Hepatocyte (in vitro differentiated cells): ENCODE measurements around the gene TGIF1. TPM values are rescaled to one million over a fixed set of nuclear protein-coding genes. Genes with fewer than 3 reads are reported as not detected.

Experiments
- DNase-seq: peaks from one replicate; pipeline ENCODE4 v3.0.0-alpha.2; 2016; ENCODE audit warnings: low spot score
- H2AFZ ChIP-seq: fragments of 200-600 bp; sonication (generic); 2 replicates; pipeline ENCODE4 v1.6.0; 2016; ENCODE audit warnings: antibody characterized with exemption, mild to moderate bottlenecking
- H3K27ac ChIP-seq: fragments of 200-600 bp; sonication (generic); 2 replicates; pipeline ENCODE4 v1.5.1; 2016; ENCODE audit warnings: mild to moderate bottlenecking
- H3K27me3 ChIP-seq: fragments of 200-600 bp; sonication (generic); 2 replicates; pipeline ENCODE4 v1.6.1; 2016
- H3K36me3 ChIP-seq: fragments of 200-600 bp; sonication (generic); replicated peaks from 2 replicates; pipeline ENCODE4 v1.5.1; 2016; ENCODE audit warnings: low read depth; ENCODE audit not compliant: insufficient read depth
- H3K4me1 ChIP-seq: fragments of 200-600 bp; sonication (generic); 2 replicates; pipeline ENCODE4 v1.5.1; 2016; ENCODE audit warnings: mild to moderate bottlenecking, moderate library complexity; ENCODE audit not compliant: insufficient read depth
- H3K4me2 ChIP-seq: fragments of 200-600 bp; sonication (generic); 2 replicates; pipeline ENCODE4 v1.6.0; 2016
- H3K4me3 ChIP-seq: fragments of 200-600 bp; sonication (generic); 2 replicates; pipeline ENCODE4 v1.5.1; 2016; ENCODE audit warnings: mild to moderate bottlenecking
- H3K79me2 ChIP-seq: fragments of 200-600 bp; sonication (generic); 2 replicates; pipeline ENCODE4 v1.6.0; 2017; ENCODE audit warnings: mild to moderate bottlenecking
- H3K9me2 ChIP-seq: fragments of 200-600 bp; sonication (generic); replicated peaks from 2 replicates; pipeline ENCODE4 v1.6.0; 2017; ENCODE audit warnings: mild to moderate bottlenecking; ENCODE audit not compliant: insufficient read depth
- H3K9me3 ChIP-seq: fragments of 200-600 bp; sonication (generic); 2 replicates; pipeline ENCODE4 v1.5.1; 2016; ENCODE audit warnings: low read depth, mild to moderate bottlenecking
- H4K20me1 ChIP-seq: fragments of 200-600 bp; sonication (generic); 2 replicates; pipeline ENCODE4 v1.6.0; 2016; ENCODE audit warnings: mild to moderate bottlenecking; ENCODE audit not compliant: insufficient read depth, poor library complexity, severe bottlenecking
- CTCF ChIP-seq: fragments of 200-600 bp; sonication (generic); IDR thresholded peaks from 2 replicates; pipeline ENCODE4 v1.5.1; 2016; ENCODE audit warnings: antibody characterized with exemption, mild to moderate bottlenecking; ENCODE audit not compliant: poor library complexity
- EZH2 ChIP-seq: fragments of 200-600 bp; sonication (generic); IDR thresholded peaks from 2 replicates; pipeline ENCODE4 v1.6.1; 2016; ENCODE audit warnings: antibody characterized with exemption, mild to moderate bottlenecking, borderline replicate concordance
- EZH2phosphoT487 ChIP-seq: fragments of 200-600 bp; sonication (generic); IDR thresholded peaks from one replicate; pipeline ENCODE4 v1.6.1; 2018; ENCODE audit warnings: antibody characterized with exemption, mild to moderate bottlenecking, low read depth, moderate library complexity; ENCODE audit not compliant: unreplicated experiment, severe bottlenecking
- WGBS: methylation state at CpG from one replicate; pipeline ENCODE4 v1.1.6; 2016; ENCODE audit warnings: low lambda C conversion rate; ENCODE audit errors: missing lambda C conversion rate; 5-methylcytosine and 5-hydroxymethylcytosine counted together
- polyA plus RNA-seq: library from polyadenylated mRNA; unstranded; fragments of >200 nt; fragmentation: Nextera tagmentation; extraction: Ambion mirVana; gene quantifications from 2 replicates; pipeline ENCODE4 v1.2.1, GENCODE V29; 2016
- total RNA-seq: library from RNA; depleted of rRNA; stranded (reverse); fragments of >200 nt; gene quantifications from 2 replicates; pipeline ENCODE4 v1.2.3, GENCODE V29; 2014

Gene TGIF1
- total and polyA plus RNA-seq, 2 experiments from 2014 or later, result 129 to 193 TPM

- Histone ChIP-seq H3K4me2 (no peak overlapping the region), H2AFZ (no peak overlapping the region), H3K9me3 (no peaks in the 10 kb centered on the region), H3K36me3 (no peaks in the 10 kb centered on the region), H3K4me1 (no peaks in the 10 kb centered on the region), H3K27ac (peak overlapping the region; percentile 33), H3K79me2 (no peaks in the 10 kb centered on the region), H3K27me3 (no peaks in the 10 kb centered on the region), H3K4me3 (no peak overlapping the region), H3K9me2 (no peaks in the 10 kb centered on the region), H4K20me1 (no peaks in the 10 kb centered on the region)
- 68% methylated on average over 2 of the region's 3 CpGs for WGBS
- no peak for TF ChIP-seq EZH2phosphoT487
- TF ChIP-seq EZH2, result no peak
- no peak for TF ChIP-seq CTCF
- peak; percentile 30 for DNase-seq
Observed at GRCh38 chr18:3424280-3424890, 25.6 kb upstream of the TGIF1 start.

- Histone ChIP-seq H3K4me3 (no peak overlapping the region), H3K36me3 (no peaks in the 10 kb centered on the region), H3K9me3 (no peaks in the 10 kb centered on the region), H3K9me2 (no peaks in the 10 kb centered on the region), H3K79me2 (no peaks in the 10 kb centered on the region), H3K27me3 (no peaks in the 10 kb centered on the region), H2AFZ (no peak overlapping the region), H3K4me2 (no peak overlapping the region), H3K27ac (no peak overlapping the region), H4K20me1 (no peaks in the 10 kb centered on the region), H3K4me1 (no peaks in the 10 kb centered on the region)
- no peak for TF ChIP-seq EZH2phosphoT487
- no peak for TF ChIP-seq CTCF
- TF ChIP-seq EZH2, result no peak
- no peak for DNase-seq
- 91% methylated on average over 3 of the region's 3 CpGs for WGBS
Observed at GRCh38 chr18:3425030-3425429, 24.9 kb upstream of the TGIF1 start.

- Histone ChIP-seq H3K27ac (no peak overlapping the region), H3K4me2 (no peak overlapping the region), H2AFZ (no peak overlapping the region), H3K27me3 (no peaks in the 10 kb centered on the region), H4K20me1 (no peaks in the 10 kb centered on the region), H3K9me2 (no peaks in the 10 kb centered on the region), H3K4me1 (no peaks in the 10 kb centered on the region), H3K36me3 (no peaks in the 10 kb centered on the region), H3K9me3 (no peaks in the 10 kb centered on the region), H3K79me2 (no peaks in the 10 kb centered on the region), H3K4me3 (no peak overlapping the region)
- WGBS, result 95% methylated on average over 6 of the region's 6 CpGs
- TF ChIP-seq EZH2phosphoT487 (no peak), EZH2 (no peak), CTCF (no peak)
- DNase-seq, result no peak
Observed at GRCh38 chr18:3425446-3425845, 24.5 kb upstream of the TGIF1 start.
